Dendritic cell treated with granulocyte-macrophage colony-stimulating factor and Interleukin-4, amounts not matched to agents 40 ng/mL and 50 ng/mL, for 4 days (primary cell): ENCODE data around the gene SDF2.

ENCODE experiments used
- H3K27ac Mint-ChIP-seq: one replicate; pipeline ENCODE4 v1.8.0; 2022; ENCODE audit warnings: mild to moderate bottlenecking, mixed read lengths
- H3K27me3 Mint-ChIP-seq: one replicate; pipeline ENCODE4 v1.8.0; 2022; ENCODE audit warnings: mild to moderate bottlenecking, mixed read lengths
- H3K36me3 Mint-ChIP-seq: one replicate; pipeline ENCODE4 v1.8.0; 2022; ENCODE audit warnings: low read depth, mixed read lengths
- H3K4me1 Mint-ChIP-seq: one replicate; pipeline ENCODE4 v1.8.0; 2022; ENCODE audit warnings: low read depth, mixed read lengths
- H3K4me3 Mint-ChIP-seq: one replicate; pipeline ENCODE4 v1.8.0; 2022; ENCODE audit warnings: mild to moderate bottlenecking, moderate library complexity, mixed read lengths
- H3K9me3 Mint-ChIP-seq: one replicate; pipeline ENCODE4 v1.8.0; 2022; ENCODE audit warnings: mixed read lengths
- intact Hi-C: fragments of 100-400 bp; cut with micrococcal nuclease; formaldehyde crosslinking; loops from one replicate; pipeline ENCODE4 v1.15.0; 2022

The SDF2 gene

GRCh38 chr17:28599311-28600184 is 62.2 kb downstream of the SDF2 start:
- Mint-ChIP-seq H3K4me3 (peak overlapping the region; percentile 88), H3K4me1 (peaks cover 33% of the 10 kb centered on the region), H3K36me3 (peaks cover 54% of the 10 kb centered on the region), H3K9me3 (no peaks in the 10 kb centered on the region), H3K27ac (peak overlapping the region; percentile 87), H3K27me3 (no peaks in the 10 kb centered on the region)
- intact Hi-C loops = loop anchor here (5.0 kb wide), 1 partner anchor 48 kb away; the partner anchor contains the start of gene BLTP2

GRCh38 chr17:28598799-28599310 is 62.9 kb downstream of the SDF2 start, which contains the start of gene SPAG5:
Gene SPAG5, minus strand, starts transcription at chr17:28599025. Its CDS starts 79 bp downstream, at chr17:28598946.
- peaks cover 30% of the 10 kb centered on the region for H3K4me1 Mint-ChIP-seq
- peak within 1 kb of the TSS; percentile 88 for H3K4me3 Mint-ChIP-seq
- intact Hi-C loops = loop anchor here (5.0 kb wide), 1 partner anchor 48 kb away; the partner anchor contains the start of gene BLTP2
- peaks cover 47% of the 10 kb centered on the region for H3K36me3 Mint-ChIP-seq
- H3K27ac Mint-ChIP-seq = peak within 1 kb of the TSS; percentile 87
- no peaks in the 10 kb centered on the region for H3K9me3 Mint-ChIP-seq
- no peaks in the 10 kb centered on the region for H3K27me3 Mint-ChIP-seq

- H3K27me3 Mint-ChIP-seq = no peaks in the 10 kb centered on the region
- peaks cover 30% of the 10 kb centered on the region for H3K4me1 Mint-ChIP-seq
- H3K9me3 Mint-ChIP-seq = no peaks in the 10 kb centered on the region
- H3K4me3 Mint-ChIP-seq = peak overlapping the region; percentile 88
- intact Hi-C loops = loop anchor here (5.0 kb wide), 1 partner anchor 49 kb away; the partner anchor contains the start of gene BLTP2
- peak overlapping the region; percentile 87 for H3K27ac Mint-ChIP-seq
- peaks cover 45% of the 10 kb centered on the region for H3K36me3 Mint-ChIP-seq
Measured at GRCh38 chr17:28598389-28598788, 63.3 kb downstream of the SDF2 start.
